ENCODE results near the gene PPP6R3. TPM values are rescaled to one million over a fixed set of nuclear protein-coding genes. Genes with fewer than 3 reads are reported as not detected.

Gene PPP6R3
- total RNA-seq, 1 experiment from 2014 or later, result 122 TPM

DNA sequence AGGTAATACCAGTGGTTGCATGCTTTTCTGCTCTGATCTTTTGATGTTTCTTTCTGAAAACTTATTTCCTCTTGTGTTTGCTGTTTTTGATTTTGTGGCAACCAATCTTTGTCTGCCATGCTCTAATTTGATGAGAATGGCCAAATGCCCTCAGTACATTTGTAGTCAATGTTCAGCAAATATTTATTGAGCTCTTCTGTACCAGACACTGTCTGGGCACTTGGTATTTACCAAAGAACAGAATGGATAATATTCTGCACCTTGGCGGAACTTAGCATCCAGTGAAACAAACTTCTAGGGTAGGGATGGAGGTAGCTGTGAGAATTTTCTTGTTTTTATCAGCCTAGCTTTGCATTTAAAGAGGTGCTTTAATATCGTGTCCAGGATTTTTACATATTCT lies 19.6 kb downstream of the PPP6R3 start:
- no TSS peak for BruUV-seq (replicated peaks)
- Mint-ChIP-seq H3K9me3 (ENCODE audit: low read depth, unreplicated experiment) (peaks cover under 1% of the 10 kb centered on the region), H3K27me3 (ENCODE audit: unreplicated experiment) (no peaks in the 10 kb centered on the region), H3K36me3 (ENCODE audit: insufficient read depth, unreplicated experiment) (peaks cover 1% of the 10 kb centered on the region), H3K4me3 (ENCODE audit: low read depth, unreplicated experiment) (no peak overlapping the region), H3K27ac (ENCODE audit: unreplicated experiment) (no peak overlapping the region), H3K4me1 (ENCODE audit: low read depth, unreplicated experiment) (peaks cover 21% of the 10 kb centered on the region)
- TF ChIP-seq, protein P1, sequence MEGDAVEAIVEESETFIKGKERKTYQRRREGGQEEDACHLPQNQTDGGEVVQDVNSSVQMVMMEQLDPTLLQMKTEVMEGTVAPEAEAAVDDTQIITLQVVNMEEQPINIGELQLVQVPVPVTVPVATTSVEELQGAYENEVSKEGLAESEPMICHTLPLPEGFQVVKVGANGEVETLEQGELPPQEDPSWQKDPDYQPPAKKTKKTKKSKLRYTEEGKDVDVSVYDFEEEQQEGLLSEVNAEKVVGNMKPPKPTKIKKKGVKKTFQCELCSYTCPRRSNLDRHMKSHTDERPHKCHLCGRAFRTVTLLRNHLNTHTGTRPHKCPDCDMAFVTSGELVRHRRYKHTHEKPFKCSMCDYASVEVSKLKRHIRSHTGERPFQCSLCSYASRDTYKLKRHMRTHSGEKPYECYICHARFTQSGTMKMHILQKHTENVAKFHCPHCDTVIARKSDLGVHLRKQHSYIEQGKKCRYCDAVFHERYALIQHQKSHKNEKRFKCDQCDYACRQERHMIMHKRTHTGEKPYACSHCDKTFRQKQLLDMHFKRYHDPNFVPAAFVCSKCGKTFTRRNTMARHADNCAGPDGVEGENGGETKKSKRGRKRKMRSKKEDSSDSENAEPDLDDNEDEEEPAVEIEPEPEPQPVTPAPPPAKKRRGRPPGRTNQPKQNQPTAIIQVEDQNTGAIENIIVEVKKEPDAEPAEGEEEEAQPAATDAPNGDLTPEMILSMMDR (IDR thresholded peaks at IDR 0.05; ENCODE audit: unreplicated experiment), result no peak
- CTCF ChIA-PET, result no interaction called here
- DNase-seq, result no peak
- intact Hi-C loops (cut with micrococcal nuclease; ENCODE audit: unreplicated experiment), result no loop called here

DNA sequence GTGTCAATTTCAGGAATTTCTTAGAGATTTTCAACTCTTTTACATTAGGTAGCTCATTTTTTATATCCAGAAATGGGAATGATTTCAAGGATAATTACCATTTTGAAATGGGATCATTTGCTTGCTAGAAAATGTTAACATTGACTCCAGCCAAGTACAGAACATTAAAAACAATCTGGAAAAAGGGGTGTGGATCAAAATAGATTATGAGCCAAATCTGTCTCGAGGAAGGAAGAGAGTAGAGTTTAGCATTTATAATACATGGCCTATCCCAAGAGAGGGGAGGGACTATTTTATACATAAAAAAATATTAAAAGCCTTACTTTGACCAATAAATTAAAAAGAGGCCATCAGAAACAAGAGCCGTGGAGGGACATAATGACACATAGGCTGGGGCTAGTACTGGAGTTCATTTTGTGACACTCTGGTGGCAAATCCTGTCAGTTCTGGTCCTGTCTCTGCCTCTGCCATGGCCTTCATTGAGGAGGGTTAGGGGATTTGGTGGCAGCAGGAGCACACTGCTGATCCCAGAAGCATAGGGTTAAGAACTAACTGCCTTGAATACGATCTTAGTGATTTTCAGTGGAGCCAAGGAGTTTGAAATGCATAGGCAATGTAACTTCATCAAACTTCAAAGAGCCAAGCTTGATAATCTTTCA lies 20.4 kb downstream of the PPP6R3 start:
- intact Hi-C loops (cut with micrococcal nuclease; ENCODE audit: unreplicated experiment), result no loop called here
- peaks cover 4% of the 10 kb centered on the region for H3K36me3 Mint-ChIP-seq (ENCODE audit: insufficient read depth, unreplicated experiment)
- TF ChIP-seq, protein P1 (IDR thresholded peaks at IDR 0.05; ENCODE audit: unreplicated experiment), result no peak
- CTCF ChIA-PET, result no interaction called here
- no TSS peak for BruUV-seq (replicated peaks)
- H3K4me3 Mint-ChIP-seq (ENCODE audit: low read depth, unreplicated experiment), result no peak overlapping the region
- peaks cover 21% of the 10 kb centered on the region for H3K4me1 Mint-ChIP-seq (ENCODE audit: low read depth, unreplicated experiment)
- peaks cover 3% of the 10 kb centered on the region for H3K9me3 Mint-ChIP-seq (ENCODE audit: low read depth, unreplicated experiment)
- no peak for DNase-seq
- no peak overlapping the region for H3K27ac Mint-ChIP-seq (ENCODE audit: unreplicated experiment)
- no peaks in the 10 kb centered on the region for H3K27me3 Mint-ChIP-seq (ENCODE audit: unreplicated experiment)

DNA sequence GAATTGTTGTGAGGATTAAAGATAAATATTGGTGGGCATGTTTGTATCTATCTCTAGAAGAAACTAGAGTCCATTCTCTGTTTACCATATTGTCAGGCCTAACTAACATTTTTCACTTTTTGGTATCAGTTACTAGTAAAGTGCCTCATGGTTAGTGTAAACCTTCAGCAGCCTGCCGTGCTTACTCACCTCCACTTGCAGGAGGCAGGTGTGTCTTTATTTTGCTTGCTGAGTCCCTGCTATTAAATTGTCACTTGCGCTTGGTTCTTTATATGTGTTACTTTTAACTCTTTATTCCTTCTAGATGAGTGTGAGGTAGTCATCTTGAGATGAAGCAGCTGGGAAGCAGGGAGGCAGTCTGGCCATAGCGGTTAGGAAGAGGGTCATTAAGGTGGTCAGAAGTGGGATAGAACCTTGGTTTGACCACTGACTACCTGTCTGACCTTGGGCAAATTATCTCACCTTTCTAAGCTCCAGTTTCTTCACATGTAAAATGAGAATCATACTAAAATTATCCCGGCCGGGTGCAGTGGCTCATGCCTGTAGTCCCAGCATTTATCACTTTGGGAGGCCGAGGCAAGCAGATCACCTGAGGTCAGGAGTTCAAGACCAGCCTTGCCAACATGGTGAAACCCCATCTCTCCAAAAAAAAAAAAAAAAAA lies 21.2 kb downstream of the PPP6R3 start:
- no peaks in the 10 kb centered on the region for H3K27me3 Mint-ChIP-seq (ENCODE audit: unreplicated experiment)
- BruUV-seq (replicated peaks), result no TSS peak
- TF ChIP-seq, protein P1 (IDR thresholded peaks at IDR 0.05; ENCODE audit: unreplicated experiment), result no peak
- H3K4me1 Mint-ChIP-seq (ENCODE audit: low read depth, unreplicated experiment), result peaks cover 23% of the 10 kb centered on the region
- CTCF ChIA-PET, result no interaction called here
- intact Hi-C loops (cut with micrococcal nuclease; ENCODE audit: unreplicated experiment), result no loop called here
- H3K9me3 Mint-ChIP-seq (ENCODE audit: low read depth, unreplicated experiment), result peaks cover 3% of the 10 kb centered on the region
- peaks cover 4% of the 10 kb centered on the region for H3K36me3 Mint-ChIP-seq (ENCODE audit: insufficient read depth, unreplicated experiment)
- H3K4me3 Mint-ChIP-seq (ENCODE audit: low read depth, unreplicated experiment), result no peak overlapping the region
- no peak overlapping the region for H3K27ac Mint-ChIP-seq (ENCODE audit: unreplicated experiment)
- DNase-seq, result no peak

DNA sequence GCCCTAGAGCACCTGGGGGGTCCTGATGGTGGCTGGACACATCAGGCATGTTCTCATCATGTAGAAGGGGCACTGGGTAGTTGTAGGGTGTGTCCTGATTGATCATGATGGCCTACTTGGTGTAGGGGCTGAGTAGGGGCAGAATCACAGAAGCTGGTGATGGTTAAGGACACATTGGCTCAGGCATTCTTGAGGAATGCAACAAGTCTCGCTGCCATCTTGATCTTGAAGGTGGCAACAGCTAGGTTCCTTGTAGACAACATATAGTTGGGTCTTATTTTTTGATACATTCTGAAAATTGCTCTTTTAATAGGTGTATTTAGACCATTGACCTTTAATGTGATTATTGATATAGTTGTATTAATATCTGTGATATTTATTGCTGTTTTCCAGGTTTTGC lies 28.1 kb downstream of the PPP6R3 start:
- intact Hi-C loops (cut with micrococcal nuclease; ENCODE audit: unreplicated experiment), result no loop called here
- DNase-seq, result no peak
- Mint-ChIP-seq H3K27me3 (ENCODE audit: unreplicated experiment) (no peaks in the 10 kb centered on the region), H3K9me3 (ENCODE audit: low read depth, unreplicated experiment) (peaks cover 3% of the 10 kb centered on the region), H3K36me3 (ENCODE audit: insufficient read depth, unreplicated experiment) (peaks cover 16% of the 10 kb centered on the region), H3K27ac (ENCODE audit: unreplicated experiment) (no peak overlapping the region), H3K4me3 (ENCODE audit: low read depth, unreplicated experiment) (no peak overlapping the region), H3K4me1 (ENCODE audit: low read depth, unreplicated experiment) (peaks cover 34% of the 10 kb centered on the region)
- TF ChIP-seq, protein P1 (IDR thresholded peaks at IDR 0.05; ENCODE audit: unreplicated experiment), result no peak
- CTCF ChIA-PET, result no interaction called here
- no TSS peak for BruUV-seq (replicated peaks)
